Choroid plexus epithelial cell (primary cell): ENCODE data around the gene CSK.

Experiments used
- DNase-seq: peaks from one replicate; pipeline ENCODE4 v3.0.0-alpha.2; 2010; ENCODE audit warnings: low read depth
- H3K4me3 ChIP-seq: 2 replicates; pipeline ENCODE4 v1.5.1; 2011; ENCODE audit warnings: low read depth, mild to moderate bottlenecking, control low read depth, low read length, moderate library complexity
- TF ChIP-seq, protein P1 (sequence below): conservative IDR thresholded peaks from 2 replicates; pipeline ENCODE4 v1.5.1; 2011; ENCODE audit warnings: low read depth, mild to moderate bottlenecking, control low read depth, inconsistent platforms, low read length, moderate library complexity

Gene CSK

DNA sequence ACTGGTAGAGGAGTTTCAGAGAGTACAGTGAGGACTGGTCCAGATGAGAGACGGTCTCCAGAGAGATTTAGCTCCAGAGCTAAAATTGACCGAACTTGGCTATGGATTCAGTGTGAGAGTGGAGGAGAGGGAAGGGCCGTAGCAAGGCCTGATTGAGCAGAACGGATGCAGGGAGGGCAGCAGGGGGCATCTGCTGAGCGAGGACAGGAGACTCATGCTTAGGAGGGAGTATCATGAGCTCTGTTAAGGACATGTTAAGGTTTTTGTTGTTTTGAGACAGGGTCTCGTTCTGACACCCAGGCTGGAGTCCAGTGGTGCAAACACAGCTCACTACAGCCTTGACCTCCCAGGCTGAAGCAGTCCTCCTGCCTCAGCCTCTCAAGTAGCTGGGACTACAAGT is 23.1 kb downstream of the CSK start:
- no peak overlapping the region for H3K4me3 ChIP-seq
- TF ChIP-seq, protein P1, sequence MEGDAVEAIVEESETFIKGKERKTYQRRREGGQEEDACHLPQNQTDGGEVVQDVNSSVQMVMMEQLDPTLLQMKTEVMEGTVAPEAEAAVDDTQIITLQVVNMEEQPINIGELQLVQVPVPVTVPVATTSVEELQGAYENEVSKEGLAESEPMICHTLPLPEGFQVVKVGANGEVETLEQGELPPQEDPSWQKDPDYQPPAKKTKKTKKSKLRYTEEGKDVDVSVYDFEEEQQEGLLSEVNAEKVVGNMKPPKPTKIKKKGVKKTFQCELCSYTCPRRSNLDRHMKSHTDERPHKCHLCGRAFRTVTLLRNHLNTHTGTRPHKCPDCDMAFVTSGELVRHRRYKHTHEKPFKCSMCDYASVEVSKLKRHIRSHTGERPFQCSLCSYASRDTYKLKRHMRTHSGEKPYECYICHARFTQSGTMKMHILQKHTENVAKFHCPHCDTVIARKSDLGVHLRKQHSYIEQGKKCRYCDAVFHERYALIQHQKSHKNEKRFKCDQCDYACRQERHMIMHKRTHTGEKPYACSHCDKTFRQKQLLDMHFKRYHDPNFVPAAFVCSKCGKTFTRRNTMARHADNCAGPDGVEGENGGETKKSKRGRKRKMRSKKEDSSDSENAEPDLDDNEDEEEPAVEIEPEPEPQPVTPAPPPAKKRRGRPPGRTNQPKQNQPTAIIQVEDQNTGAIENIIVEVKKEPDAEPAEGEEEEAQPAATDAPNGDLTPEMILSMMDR, result no peak
- DNase-seq, result no peak

DNA sequence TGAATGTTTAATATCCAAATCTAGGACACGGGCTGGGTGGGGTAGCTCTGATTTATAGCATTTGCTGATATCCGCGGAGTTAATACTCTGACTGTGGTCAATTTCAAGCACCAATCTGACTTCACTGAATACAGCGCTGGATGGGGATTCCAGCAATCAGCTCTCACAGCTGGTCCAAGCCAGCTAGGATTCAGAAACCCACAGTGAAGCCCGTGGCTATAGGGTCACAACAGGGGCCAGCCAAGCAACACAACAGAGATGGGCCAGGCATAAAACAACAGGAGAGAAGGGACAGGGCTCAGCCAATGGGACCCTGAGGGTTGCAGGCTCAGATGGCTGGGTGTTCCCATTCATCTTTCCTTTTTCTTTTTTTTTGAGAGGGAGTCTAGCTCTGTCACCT is 25.4 kb downstream of the CSK start:
- DNase-seq, result peak; percentile 65
- no peak overlapping the region for H3K4me3 ChIP-seq
- TF ChIP-seq, protein P1, result no peak

DNA sequence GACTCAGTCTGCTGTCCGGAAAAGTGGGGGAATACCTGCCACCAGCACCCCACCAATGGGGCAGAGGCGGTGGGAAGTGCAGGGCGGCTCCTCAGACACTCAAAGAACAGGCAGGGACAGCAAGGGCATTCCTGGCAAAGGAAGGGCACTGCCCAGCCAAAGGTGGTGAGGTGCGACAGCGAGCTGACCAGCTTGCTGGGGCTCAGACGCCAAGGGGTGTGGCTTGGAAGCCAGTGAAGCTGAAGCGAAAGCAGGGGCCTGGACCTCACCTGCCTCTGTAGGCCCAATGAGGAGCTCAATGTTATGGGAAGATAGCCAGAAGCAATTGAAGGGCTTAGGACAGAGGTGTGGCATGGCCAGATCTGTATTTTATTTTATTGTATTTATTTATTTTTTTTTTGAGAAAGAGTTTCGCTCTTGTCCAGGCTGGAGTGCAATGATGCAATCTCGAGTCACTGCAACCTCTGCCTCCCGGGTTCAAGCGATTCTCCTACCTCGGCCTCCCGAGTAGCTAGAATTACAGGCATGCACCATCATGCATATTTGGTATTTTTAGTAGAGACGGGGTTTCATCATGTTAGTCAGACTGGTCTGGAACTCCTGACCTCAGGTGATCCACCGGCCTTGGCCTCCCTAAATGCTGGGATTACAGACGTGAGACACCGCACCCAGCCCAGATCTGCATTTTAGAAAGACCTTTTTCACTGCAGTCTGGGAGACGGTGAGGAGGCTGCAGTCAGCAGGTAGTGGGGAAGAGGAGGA is 26.4 kb downstream of the CSK start:
- TF ChIP-seq, protein P1, result no peak
- peak; percentile 28 for DNase-seq
- H3K4me3 ChIP-seq, result no peak overlapping the region

DNA sequence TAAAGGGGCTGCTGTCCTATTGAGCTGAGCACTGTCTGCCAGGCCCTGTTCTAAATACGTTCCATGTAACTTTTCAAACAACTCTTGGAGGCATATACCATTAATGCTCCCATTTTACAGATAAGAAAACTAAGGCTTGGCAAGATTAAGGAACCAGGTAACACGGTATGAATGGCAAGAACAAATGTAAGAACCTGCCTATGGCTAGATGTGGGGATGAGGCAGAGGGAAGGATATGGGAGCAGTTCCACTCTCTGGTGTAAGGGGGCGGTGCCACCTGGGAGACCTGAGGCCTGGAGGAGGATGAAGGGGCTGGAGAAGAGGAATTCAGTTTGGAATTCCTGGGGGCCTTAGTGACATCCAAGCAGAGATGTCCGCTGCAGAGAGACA is 27.0 kb downstream of the CSK start:
- TF ChIP-seq, protein P1, result peak; percentile 11
- H3K4me3 ChIP-seq, result no peak overlapping the region

DNA sequence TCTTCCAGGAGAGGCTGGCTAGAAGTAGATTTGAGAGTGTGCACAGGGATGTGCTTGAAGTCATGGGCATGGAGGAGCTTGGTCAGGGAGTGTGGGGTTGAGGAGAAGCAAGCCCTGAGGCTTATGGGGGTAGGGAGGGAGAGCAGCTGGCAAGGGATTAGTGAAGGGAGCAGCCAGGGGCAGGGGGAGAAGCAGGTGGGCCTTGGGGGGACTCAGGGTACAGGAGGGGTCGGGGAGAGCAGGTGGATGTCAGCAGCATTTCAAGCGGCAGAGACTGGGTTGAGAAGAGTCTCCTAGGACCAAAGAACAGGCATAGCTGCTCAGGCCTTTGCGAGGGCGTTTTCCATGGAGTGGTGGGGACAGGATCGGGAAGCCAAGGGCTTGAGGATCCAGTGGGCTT is 27.4 kb downstream of the CSK start:
- TF ChIP-seq, protein P1, result no peak
- H3K4me3 ChIP-seq, result no peak overlapping the region
- DNase-seq, result no peak

More for the DNA sequence above, 27.0 kb downstream of the CSK start:
- no peak for DNase-seq

DNA sequence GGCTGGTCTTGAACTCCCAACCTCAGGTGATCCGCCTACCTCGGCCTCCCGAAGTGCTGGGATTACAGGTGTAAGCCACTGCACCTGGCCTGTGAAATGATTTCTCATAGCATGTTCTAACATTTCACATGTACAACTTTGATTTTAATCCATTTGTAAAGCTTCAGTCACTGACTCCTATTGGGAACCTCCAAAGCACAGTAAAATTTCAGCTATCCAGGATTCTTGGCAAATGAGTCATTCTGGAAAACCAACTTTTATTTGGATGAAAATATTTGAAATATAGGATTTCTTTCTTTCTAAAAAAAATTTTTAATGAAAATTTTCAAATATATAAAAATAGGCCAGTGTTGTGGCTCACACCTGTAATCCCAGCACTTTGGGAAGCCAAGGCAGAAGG is 28.1 kb downstream of the CSK start:
- DNase-seq, result no peak
- no peak overlapping the region for H3K4me3 ChIP-seq
- TF ChIP-seq, protein P1, result no peak

DNA sequence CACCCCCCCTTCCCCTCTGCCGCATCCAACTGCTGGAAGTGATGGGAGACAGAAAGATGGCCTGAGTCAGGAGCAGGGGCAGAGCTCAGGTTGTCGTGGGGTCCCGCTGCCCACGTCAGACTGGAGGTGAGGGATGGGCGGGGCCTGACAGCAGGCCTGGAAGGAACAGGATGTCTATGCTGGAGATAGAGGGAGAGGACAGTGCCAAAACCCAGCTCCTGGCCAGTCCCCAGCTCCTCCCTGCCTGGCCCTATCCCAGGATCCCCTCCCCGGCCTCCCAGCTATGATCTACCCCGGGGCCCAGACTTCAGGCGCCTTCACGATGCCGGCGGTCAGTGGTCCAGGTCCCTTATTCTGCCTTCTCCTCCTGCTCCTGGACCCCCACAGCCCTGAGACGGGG is 30.7 kb downstream of the CSK start, which contains the start of gene LMAN1L:
TSS of gene LMAN1L (plus strand) at position 303 of the 400 bp plus-strand sequence. CDS start at position 323, 20 bp downstream.
- TF ChIP-seq, protein P1, result no peak
- DNase-seq, result no peak
- no peak within 1 kb of the TSS for H3K4me3 ChIP-seq
